Measurements from ENCODE around the gene SPCS3. TPM values are rescaled to one million over a fixed set of nuclear protein-coding genes. Genes with fewer than 3 reads are reported as not detected.

Gene SPCS3
- total and polyA plus RNA-seq, 2 experiments from 2014 or later, result 102 to 148 TPM

- Histone ChIP-seq H3K79me2 (no peaks in the 10 kb centered on the region), H2AFZ (no peak overlapping the region), H3K9me3 (ENCODE audit: low read depth) (no peaks in the 10 kb centered on the region), H3K36me3 (replicated peaks; ENCODE audit: insufficient read depth, low read depth) (no peaks in the 10 kb centered on the region), H3K27me3 (no peaks in the 10 kb centered on the region), H3K4me1 (ENCODE audit: insufficient read depth) (no peaks in the 10 kb centered on the region), H3K9me2 (replicated peaks; ENCODE audit: insufficient read depth) (no peaks in the 10 kb centered on the region), H4K20me1 (ENCODE audit: insufficient read depth, poor library complexity, severe bottlenecking) (no peaks in the 10 kb centered on the region), H3K4me3 (no peak overlapping the region), H3K4me2 (no peak overlapping the region), H3K27ac (no peak overlapping the region)
- WGBS (ENCODE audit: low lambda C conversion rate, missing lambda C conversion rate), result 84% methylated on average over 3 of the region's 3 CpGs
- no peak for TF ChIP-seq EZH2 (IDR thresholded peaks at IDR 0.05; ENCODE audit: borderline replicate concordance)
- DNase-seq (ENCODE audit: low spot score), result no peak
These were observed 47.0 kb upstream of the SPCS3 start for GRCh38 chr4:176272799-176273198.

DNA sequence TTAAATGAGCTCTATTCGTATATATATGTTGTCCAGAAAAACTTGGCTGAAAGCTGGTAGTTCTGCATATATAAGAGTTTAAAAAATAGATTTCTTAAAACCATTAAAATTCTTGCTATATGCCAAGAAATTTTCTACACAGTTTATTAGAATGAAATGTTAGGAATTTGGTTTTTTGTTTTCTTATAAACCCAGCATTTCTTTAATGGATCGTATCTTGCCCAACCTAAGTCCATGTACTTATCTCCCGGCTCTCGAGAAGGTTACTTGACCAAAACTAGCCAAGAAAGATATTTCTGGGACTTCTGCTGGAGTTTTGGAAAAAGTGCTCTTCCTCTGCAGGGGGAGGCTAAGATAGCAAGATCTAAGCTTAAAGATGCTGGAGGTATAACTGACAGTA lies 46.0 kb upstream of the SPCS3 start:
- H3K27me3 ChIP-seq, result no peaks in the 10 kb centered on the region
- TF ChIP-seq EZH2phosphoT487 (IDR thresholded peaks at IDR 0.05; ENCODE audit: low read depth, severe bottlenecking, unreplicated experiment), result no peak
- TF ChIP-seq CTCF (IDR thresholded peaks at IDR 0.05; ENCODE audit: poor library complexity), result no peak
- TF ChIP-seq EZH2 (IDR thresholded peaks at IDR 0.05; ENCODE audit: borderline replicate concordance), result no peak
- no peaks in the 10 kb centered on the region for H3K9me3 ChIP-seq (ENCODE audit: low read depth)
- no peak overlapping the region for H3K4me3 ChIP-seq
- H3K9me2 ChIP-seq (replicated peaks; ENCODE audit: insufficient read depth), result no peaks in the 10 kb centered on the region
- no peaks in the 10 kb centered on the region for H3K4me1 ChIP-seq (ENCODE audit: insufficient read depth)
- H2AFZ ChIP-seq, result no peak overlapping the region
- H3K36me3 ChIP-seq (replicated peaks; ENCODE audit: insufficient read depth, low read depth), result no peaks in the 10 kb centered on the region
- no peaks in the 10 kb centered on the region for H3K79me2 ChIP-seq
- no peak for DNase-seq (ENCODE audit: low spot score)
- H3K4me2 ChIP-seq, result no peak overlapping the region
- H4K20me1 ChIP-seq (ENCODE audit: insufficient read depth, poor library complexity, severe bottlenecking), result no peaks in the 10 kb centered on the region
- WGBS (ENCODE audit: low lambda C conversion rate, missing lambda C conversion rate), result 92% methylated on average over 4 of the region's 4 CpGs
- no peak overlapping the region for H3K27ac ChIP-seq

- Histone ChIP-seq H3K4me1 (ENCODE audit: insufficient read depth) (no peaks in the 10 kb centered on the region), H3K36me3 (replicated peaks; ENCODE audit: insufficient read depth, low read depth) (no peaks in the 10 kb centered on the region), H2AFZ (no peak overlapping the region), H3K27me3 (no peaks in the 10 kb centered on the region), H3K4me2 (no peak overlapping the region), H3K27ac (no peak overlapping the region), H3K9me3 (ENCODE audit: low read depth) (no peaks in the 10 kb centered on the region), H3K79me2 (no peaks in the 10 kb centered on the region), H3K9me2 (replicated peaks; ENCODE audit: insufficient read depth) (no peaks in the 10 kb centered on the region), H3K4me3 (no peak overlapping the region), H4K20me1 (ENCODE audit: insufficient read depth, poor library complexity, severe bottlenecking) (no peaks in the 10 kb centered on the region)
- TF ChIP-seq EZH2 (IDR thresholded peaks at IDR 0.05; ENCODE audit: borderline replicate concordance), result no peak
- no peak for DNase-seq (ENCODE audit: low spot score)
These were observed 45.3 kb upstream of the SPCS3 start for GRCh38 chr4:176274441-176274840.

DNA sequence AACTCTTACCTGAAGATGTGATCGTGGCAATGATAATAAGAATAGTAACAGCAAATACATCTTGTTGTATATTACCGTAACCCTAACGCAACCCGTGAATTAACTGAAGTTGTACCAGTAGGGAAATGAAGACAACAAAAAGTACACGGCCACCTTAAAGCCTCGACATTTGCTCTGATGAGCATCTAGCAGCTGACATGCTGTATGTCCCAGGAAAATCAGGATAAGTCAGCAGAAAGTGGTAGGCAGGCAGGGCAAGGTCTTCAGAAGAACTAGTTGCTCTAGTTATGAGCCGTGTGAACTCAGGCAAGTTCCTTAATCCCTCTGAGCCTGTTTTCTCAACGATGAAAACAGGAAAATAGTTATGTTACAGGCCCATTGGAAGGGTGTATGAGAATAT lies 43.1 kb upstream of the SPCS3 start:
- Histone ChIP-seq H3K4me2 (no peak overlapping the region), H3K4me1 (ENCODE audit: insufficient read depth) (no peaks in the 10 kb centered on the region), H3K27ac (no peak overlapping the region), H4K20me1 (ENCODE audit: insufficient read depth, poor library complexity, severe bottlenecking) (no peaks in the 10 kb centered on the region), H3K79me2 (no peaks in the 10 kb centered on the region), H3K9me3 (ENCODE audit: low read depth) (no peaks in the 10 kb centered on the region), H2AFZ (no peak overlapping the region), H3K27me3 (no peaks in the 10 kb centered on the region), H3K4me3 (no peak overlapping the region), H3K36me3 (replicated peaks; ENCODE audit: insufficient read depth, low read depth) (no peaks in the 10 kb centered on the region), H3K9me2 (replicated peaks; ENCODE audit: insufficient read depth) (no peaks in the 10 kb centered on the region)
- 85% methylated on average over 8 of the region's 8 CpGs for WGBS (ENCODE audit: low lambda C conversion rate, missing lambda C conversion rate)
- DNase-seq (ENCODE audit: low spot score), result no peak
- no peak for TF ChIP-seq EZH2 (IDR thresholded peaks at IDR 0.05; ENCODE audit: borderline replicate concordance)
- TF ChIP-seq EZH2phosphoT487 (IDR thresholded peaks at IDR 0.05; ENCODE audit: low read depth, severe bottlenecking, unreplicated experiment), result no peak
- no peak for TF ChIP-seq CTCF (IDR thresholded peaks at IDR 0.05; ENCODE audit: poor library complexity)
